Smooth muscle cell (in vitro differentiated cells): ENCODE data around the gene ARHGAP6. TPM values are rescaled to one million over a fixed set of nuclear protein-coding genes. Genes with fewer than 3 reads are reported as not detected.

Experiments used
- DNase-seq: peaks from one replicate; lab custom pipeline; 2025; ENCODE audit not compliant: unreplicated experiment; lab: John Stamatoyannopoulos, UW
- H2AFZ ChIP-seq: fragments of 200-600 bp; sonication (generic); 2 replicates; pipeline ENCODE4 v1.6.0; 2016; ENCODE audit warnings: antibody characterized with exemption, low read depth, mild to moderate bottlenecking
- H3F3A ChIP-seq: fragments of 200-600 bp; sonication (generic); 2 replicates; pipeline ENCODE4 v1.6.0; 2017; ENCODE audit warnings: antibody characterized with exemption, low read depth
- H3K27ac ChIP-seq: fragments of 200-600 bp; sonication (generic); 2 replicates; pipeline ENCODE4 v1.5.1; 2016; ENCODE audit warnings: low read depth, mild to moderate bottlenecking
- H3K27me3 ChIP-seq: fragments of 200-600 bp; sonication (generic); 2 replicates; pipeline ENCODE4 v1.6.1; 2016; ENCODE audit warnings: low read depth, mild to moderate bottlenecking
- H3K36me3 ChIP-seq: fragments of 200-600 bp; sonication (generic); 2 replicates; pipeline ENCODE4 v1.5.1; 2016; ENCODE audit warnings: low read depth
- H3K4me1 ChIP-seq: fragments of 200-600 bp; sonication (generic); 2 replicates; pipeline ENCODE4 v1.5.1; 2016; ENCODE audit warnings: low read depth
- H3K4me2 ChIP-seq: fragments of 200-600 bp; sonication (generic); 2 replicates; pipeline ENCODE4 v1.6.0; 2016; ENCODE audit warnings: mild to moderate bottlenecking
- H3K4me3 ChIP-seq: fragments of 200-600 bp; sonication (generic); 2 replicates; pipeline ENCODE4 v1.5.1; 2016; ENCODE audit warnings: mild to moderate bottlenecking
- H3K79me2 ChIP-seq: fragments of 200-600 bp; sonication (generic); 2 replicates; pipeline ENCODE4 v1.6.0; 2016; ENCODE audit warnings: low read depth, mild to moderate bottlenecking
- H3K9ac ChIP-seq: fragments of 200-600 bp; sonication (generic); 2 replicates; pipeline ENCODE4 v1.6.0; 2016; ENCODE audit warnings: low read depth
- H3K9me3 ChIP-seq: fragments of 200-600 bp; sonication (generic); replicated peaks from 2 replicates; pipeline ENCODE4 v1.5.1; 2016; ENCODE audit warnings: low read depth
- H4K20me1 ChIP-seq: fragments of 200-600 bp; sonication (generic); 2 replicates; pipeline ENCODE4 v1.6.0; 2016; ENCODE audit warnings: low read depth
- WGBS: methylation state at CpG from one replicate; pipeline ENCODE4 v1.1.7; 2016; ENCODE audit warnings: low lambda C conversion rate; 5-methylcytosine and 5-hydroxymethylcytosine counted together
- polyA plus RNA-seq: library from polyadenylated mRNA; unstranded; fragments of >200 nt; fragmentation: Nextera tagmentation; extraction: Ambion mirVana; gene quantifications from 2 replicates; pipeline ENCODE4 v1.2.1, GENCODE V29; 2016
- total RNA-seq: library from RNA; depleted of rRNA; stranded (reverse); fragments of >200 nt; gene quantifications from 2 replicates; pipeline ENCODE4 v1.2.3, GENCODE V29; 2014
- TF ChIP-seq, protein P1 (sequence below): fragments of 200-600 bp; sonication (generic); IDR thresholded peaks from 2 replicates; pipeline ENCODE4 v1.5.1; 2017; ENCODE audit warnings: borderline replicate concordance, mild to moderate bottlenecking, antibody characterized with exemption; ENCODE audit not compliant: insufficient read depth, poor library complexity, severe bottlenecking

Gene ARHGAP6
- total and polyA plus RNA-seq, 2 experiments from 2014 or later = 0.55 to 0.90 TPM

DNA sequence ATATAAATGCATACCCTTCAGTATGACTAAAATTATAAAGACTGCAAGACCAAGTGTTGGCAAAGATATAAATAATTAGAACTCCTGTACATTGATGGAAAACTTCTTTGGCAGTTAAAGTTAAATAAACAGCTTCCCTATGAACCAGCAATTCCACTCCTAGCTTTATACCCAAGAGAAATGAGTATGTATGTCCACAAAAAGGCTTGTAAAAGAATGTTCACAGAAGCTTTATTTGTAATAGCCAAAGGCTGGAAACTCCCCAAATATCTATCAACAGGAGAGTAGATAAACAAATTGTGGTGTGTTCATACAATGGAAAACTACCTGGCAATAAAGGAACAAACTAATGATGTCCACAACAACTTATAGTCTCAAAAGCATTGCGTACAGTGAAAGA is 187.7 kb downstream of the ARHGAP6 start:
- Histone ChIP-seq H3K27ac (no peak overlapping the region), H3K79me2 (no peaks in the 10 kb centered on the region), H3K27me3 (no peaks in the 10 kb centered on the region), H3K4me3 (no peak overlapping the region), H3K4me1 (no peaks in the 10 kb centered on the region), H3F3A (no peaks in the 10 kb centered on the region), H3K9me3 (no peaks in the 10 kb centered on the region), H3K9ac (no peak overlapping the region), H3K4me2 (no peak overlapping the region), H4K20me1 (no peaks in the 10 kb centered on the region), H3K36me3 (no peaks in the 10 kb centered on the region), H2AFZ (no peak overlapping the region)
- 91% methylated on average over 1 of the region's 1 CpG for WGBS
- no peak for DNase-seq
- TF ChIP-seq, protein P1, sequence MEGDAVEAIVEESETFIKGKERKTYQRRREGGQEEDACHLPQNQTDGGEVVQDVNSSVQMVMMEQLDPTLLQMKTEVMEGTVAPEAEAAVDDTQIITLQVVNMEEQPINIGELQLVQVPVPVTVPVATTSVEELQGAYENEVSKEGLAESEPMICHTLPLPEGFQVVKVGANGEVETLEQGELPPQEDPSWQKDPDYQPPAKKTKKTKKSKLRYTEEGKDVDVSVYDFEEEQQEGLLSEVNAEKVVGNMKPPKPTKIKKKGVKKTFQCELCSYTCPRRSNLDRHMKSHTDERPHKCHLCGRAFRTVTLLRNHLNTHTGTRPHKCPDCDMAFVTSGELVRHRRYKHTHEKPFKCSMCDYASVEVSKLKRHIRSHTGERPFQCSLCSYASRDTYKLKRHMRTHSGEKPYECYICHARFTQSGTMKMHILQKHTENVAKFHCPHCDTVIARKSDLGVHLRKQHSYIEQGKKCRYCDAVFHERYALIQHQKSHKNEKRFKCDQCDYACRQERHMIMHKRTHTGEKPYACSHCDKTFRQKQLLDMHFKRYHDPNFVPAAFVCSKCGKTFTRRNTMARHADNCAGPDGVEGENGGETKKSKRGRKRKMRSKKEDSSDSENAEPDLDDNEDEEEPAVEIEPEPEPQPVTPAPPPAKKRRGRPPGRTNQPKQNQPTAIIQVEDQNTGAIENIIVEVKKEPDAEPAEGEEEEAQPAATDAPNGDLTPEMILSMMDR = no peak

DNA sequence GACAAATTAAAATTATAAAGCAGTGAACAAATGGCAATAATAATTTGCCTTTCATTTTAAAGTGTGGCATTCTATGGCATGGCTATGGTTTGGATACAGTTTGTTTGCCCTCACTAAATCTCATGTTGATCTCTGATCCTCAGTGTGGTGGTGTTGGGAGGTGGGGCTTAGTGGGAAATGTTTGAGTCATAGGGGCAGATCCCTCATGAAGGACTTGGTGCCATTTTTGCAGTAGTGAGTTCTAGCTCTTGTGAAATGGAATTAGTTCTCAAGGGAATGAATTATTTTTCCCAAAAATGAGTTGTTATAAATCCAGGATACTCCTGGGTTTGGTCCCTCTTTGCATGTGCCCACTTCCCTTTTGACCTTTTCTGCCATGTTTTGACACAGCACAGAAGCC is 191.1 kb downstream of the ARHGAP6 start:
- Histone ChIP-seq H3K36me3 (no peaks in the 10 kb centered on the region), H3K4me1 (no peaks in the 10 kb centered on the region), H3K27ac (no peak overlapping the region), H3K27me3 (no peaks in the 10 kb centered on the region), H3K9ac (no peak overlapping the region), H4K20me1 (no peaks in the 10 kb centered on the region), H3K4me3 (no peak overlapping the region), H3F3A (no peaks in the 10 kb centered on the region), H3K4me2 (no peak overlapping the region), H3K9me3 (no peaks in the 10 kb centered on the region), H2AFZ (no peak overlapping the region), H3K79me2 (no peaks in the 10 kb centered on the region)
- DNase-seq = no peak
- TF ChIP-seq, protein P1 = no peak

DNA sequence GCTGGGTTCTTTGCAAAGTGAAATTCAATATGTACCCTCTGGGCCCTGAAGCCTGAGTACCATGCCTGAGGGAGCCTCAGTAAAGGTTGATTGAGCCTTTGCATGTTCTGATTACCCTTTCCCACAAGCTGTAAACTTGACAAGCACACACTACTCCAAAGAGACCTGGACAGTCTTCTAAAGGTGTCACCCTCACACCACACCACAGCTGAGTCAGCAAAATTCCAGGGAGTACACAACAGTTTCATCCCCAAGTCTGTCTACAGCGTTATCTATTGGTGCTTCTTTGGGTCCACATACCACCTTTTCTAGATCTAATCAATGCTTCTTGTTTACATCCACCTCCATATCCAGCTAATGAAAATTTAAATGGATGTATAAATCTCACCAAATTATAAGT is 191.7 kb downstream of the ARHGAP6 start:
- no peaks in the 10 kb centered on the region for H3K27me3 ChIP-seq
- H3K9me3 ChIP-seq = no peaks in the 10 kb centered on the region
- H2AFZ ChIP-seq = no peak overlapping the region
- no peak overlapping the region for H3K27ac ChIP-seq
- H4K20me1 ChIP-seq = no peaks in the 10 kb centered on the region
- H3K4me1 ChIP-seq = no peaks in the 10 kb centered on the region
- H3K4me3 ChIP-seq = no peak overlapping the region
- 84% methylated on average over 1 of the region's 1 CpG for WGBS
- H3K36me3 ChIP-seq = no peaks in the 10 kb centered on the region
- no peaks in the 10 kb centered on the region for H3F3A ChIP-seq
- H3K4me2 ChIP-seq = no peak overlapping the region
- no peak for DNase-seq
- H3K9ac ChIP-seq = no peak overlapping the region
- TF ChIP-seq, protein P1 = no peak
- no peaks in the 10 kb centered on the region for H3K79me2 ChIP-seq

DNA sequence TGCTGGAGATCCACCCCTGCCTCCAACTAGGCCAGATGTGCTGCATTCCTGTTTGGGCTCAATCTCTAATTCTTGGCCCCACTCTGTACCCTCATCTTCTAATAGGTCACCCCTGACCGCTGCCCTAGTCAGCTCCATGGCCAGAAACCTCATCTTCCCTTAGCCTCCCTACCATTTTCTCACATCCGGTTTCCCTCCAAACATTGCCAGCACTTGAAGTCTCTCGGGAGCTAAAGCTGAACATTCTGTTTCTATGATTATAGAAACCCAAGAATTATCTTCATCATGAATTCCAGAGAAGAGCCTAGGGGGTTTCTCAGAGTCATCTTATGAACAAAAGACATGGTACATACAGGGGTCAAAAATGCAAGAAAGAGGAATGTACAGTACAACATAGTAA is 192.8 kb downstream of the ARHGAP6 start:
- Histone ChIP-seq H3F3A (no peaks in the 10 kb centered on the region), H3K27me3 (no peaks in the 10 kb centered on the region), H4K20me1 (no peaks in the 10 kb centered on the region), H3K4me3 (no peak overlapping the region), H3K79me2 (no peaks in the 10 kb centered on the region), H2AFZ (no peak overlapping the region), H3K9me3 (no peaks in the 10 kb centered on the region), H3K9ac (no peak overlapping the region), H3K36me3 (no peaks in the 10 kb centered on the region), H3K4me1 (no peaks in the 10 kb centered on the region), H3K4me2 (no peak overlapping the region), H3K27ac (no peak overlapping the region)
- no peak for DNase-seq
- 77% methylated on average over 3 of the region's 3 CpGs for WGBS
- TF ChIP-seq, protein P1 = no peak
